ENCODE data around the gene ADGRL4.
"Not testable (repeated sequence)": the region's sequence is repeated elsewhere in the genome, so short reads cannot be mapped to it uniquely, and the experiment has no call there.

Gene ADGRL4

DNA sequence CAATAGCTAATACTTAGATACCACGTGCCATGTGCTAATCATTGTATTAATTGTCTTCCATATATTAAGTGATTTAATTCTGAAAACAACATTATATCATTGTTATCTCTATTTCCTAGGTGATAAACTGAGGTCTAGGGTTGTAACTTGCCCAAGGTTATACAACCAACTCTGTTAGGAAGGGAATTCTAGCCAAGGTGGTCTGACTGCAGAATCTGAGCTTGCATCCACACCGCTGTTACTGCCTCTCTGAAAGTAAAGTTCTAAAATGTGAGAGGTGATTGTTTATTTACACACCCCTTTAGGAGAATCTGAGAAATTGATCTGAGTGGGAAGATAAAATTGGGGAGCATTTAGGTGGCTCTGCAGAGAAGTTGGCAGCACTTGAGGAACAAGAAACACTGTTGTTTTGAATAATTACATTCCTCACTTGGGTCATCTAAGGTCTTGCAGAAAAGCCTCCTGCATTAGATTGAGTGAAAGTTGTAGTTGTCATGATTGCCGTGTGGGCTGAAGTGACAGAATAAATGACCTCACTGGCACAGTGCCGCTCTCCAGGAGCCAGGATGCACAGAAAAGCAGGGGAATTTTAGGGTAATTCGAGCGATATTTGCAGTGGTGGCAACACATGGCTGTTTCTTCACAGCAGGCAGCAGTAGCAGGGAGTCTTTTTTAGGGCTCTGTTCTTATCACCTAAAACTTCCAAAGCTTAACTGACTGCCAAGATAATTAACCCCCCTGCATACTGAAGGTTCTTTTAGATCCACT is 121.7 kb downstream of the ADGRL4 start:
- no peak overlapping the region for H3K27ac ChIP-seq (ENCODE audit: low read depth, low read length, severe bottlenecking)
- no peaks in the 10 kb centered on the region for H3K36me3 ChIP-seq (ENCODE audit: control insufficient read depth, insufficient read depth, low read length)
- H3K4me1 ChIP-seq (ENCODE audit: control insufficient read depth, insufficient read depth, low read length, poor library complexity, severe bottlenecking): peaks cover 3% of the 10 kb centered on the region
- H3K4me3 ChIP-seq (ENCODE audit: extremely low read depth, insufficient read depth, low read length, poor library complexity, severe bottlenecking): no peak overlapping the region
- 35 to 51% methylated on average over 5 of the region's 6 CpGs for WGBS, 2 experiments (ENCODE audit: insufficient coverage in 2 of 2)
- no peaks in the 10 kb centered on the region for H3K9me3 ChIP-seq (ENCODE audit: control insufficient read depth, low read length)

GRCh38 chr1:78880223-78880622 is 126.3 kb downstream of the ADGRL4 start:
- WGBS, 2 experiments (ENCODE audit: insufficient coverage in 2 of 2): 92 to 98% methylated on average over 3 to 4 of the region's 5 CpGs
- Histone ChIP-seq H3K36me3 (ENCODE audit: control insufficient read depth, insufficient read depth, low read length) (no peaks in the 10 kb centered on the region), H3K27ac (ENCODE audit: low read depth, low read length, severe bottlenecking) (no peak overlapping the region), H3K4me3 (ENCODE audit: extremely low read depth, insufficient read depth, low read length, poor library complexity, severe bottlenecking) (no peak overlapping the region), H3K9me3 (ENCODE audit: control insufficient read depth, low read length) (no peaks in the 10 kb centered on the region), H3K4me1 (ENCODE audit: control insufficient read depth, insufficient read depth, low read length, poor library complexity, severe bottlenecking) (peaks cover 3% of the 10 kb centered on the region)

GRCh38 chr1:78875986-78876385 is 130.5 kb downstream of the ADGRL4 start:
- WGBS, 2 experiments (ENCODE audit: insufficient coverage in 2 of 2): 93 to 97% methylated on average over 4 of the region's 4 CpGs
- not testable (repeated sequence) for H3K36me3 ChIP-seq (ENCODE audit: control insufficient read depth, insufficient read depth, low read length)

DNA sequence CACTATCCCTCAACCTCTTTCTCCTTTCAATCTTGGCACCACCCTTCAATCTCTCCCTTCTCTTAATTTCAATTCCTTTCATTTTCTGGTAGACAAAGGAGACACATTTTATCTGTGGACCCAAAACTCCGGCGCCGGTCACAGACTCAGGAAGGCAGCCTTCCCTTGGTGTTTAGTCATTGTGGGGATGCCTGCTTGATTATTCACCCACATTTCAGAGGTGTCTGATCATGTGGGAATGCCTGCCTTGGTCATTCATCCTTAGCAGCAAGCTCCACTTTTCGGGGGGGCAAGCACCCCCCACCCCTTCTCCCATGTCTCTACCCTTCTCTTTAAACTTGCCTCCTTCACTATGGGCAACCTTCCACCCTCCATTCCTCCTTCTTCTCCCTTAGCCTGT is 133.7 kb downstream of the ADGRL4 start:
- not testable (repeated sequence) for H3K9me3 ChIP-seq (ENCODE audit: control insufficient read depth, low read length); H3K4me3 ChIP-seq (ENCODE audit: extremely low read depth, insufficient read depth, low read length, poor library complexity, severe bottlenecking); H3K27ac ChIP-seq (ENCODE audit: low read depth, low read length, severe bottlenecking); H3K36me3 ChIP-seq (ENCODE audit: control insufficient read depth, insufficient read depth, low read length); H3K4me1 ChIP-seq (ENCODE audit: control insufficient read depth, insufficient read depth, low read length, poor library complexity, severe bottlenecking)
- no CpG with 5 or more reads among the region's 4 CpGs for WGBS, 2 experiments (ENCODE audit: insufficient coverage in 2 of 2)

More at GRCh38 chr1:78875986-78876385, 130.5 kb downstream of the ADGRL4 start:
- not testable (repeated sequence) for H3K27ac ChIP-seq (ENCODE audit: low read depth, low read length, severe bottlenecking); H3K4me1 ChIP-seq (ENCODE audit: control insufficient read depth, insufficient read depth, low read length, poor library complexity, severe bottlenecking); H3K9me3 ChIP-seq (ENCODE audit: control insufficient read depth, low read length); H3K4me3 ChIP-seq (ENCODE audit: extremely low read depth, insufficient read depth, low read length, poor library complexity, severe bottlenecking)

DNA sequence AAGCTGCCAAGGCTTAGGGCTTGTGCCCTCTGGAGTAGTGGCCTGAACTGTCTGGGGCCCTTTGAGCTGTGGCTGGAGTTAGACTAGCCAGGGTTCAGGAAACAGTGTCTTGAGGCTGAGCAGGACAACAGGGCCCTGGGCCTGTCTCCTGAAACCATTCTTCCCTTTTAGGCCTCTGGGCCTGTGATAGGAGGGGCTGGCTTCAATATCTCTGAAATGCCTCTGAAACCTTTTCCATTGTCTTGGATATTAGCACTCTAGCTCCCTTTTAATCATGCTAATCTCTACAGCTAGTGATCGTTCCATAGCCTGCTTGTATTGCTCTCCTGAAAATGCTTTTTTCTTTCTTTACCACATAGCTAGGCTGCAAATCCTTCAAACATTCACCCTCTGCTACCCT is 135.3 kb downstream of the ADGRL4 start:
- H3K36me3 ChIP-seq (ENCODE audit: control insufficient read depth, insufficient read depth, low read length): no peaks in the 10 kb centered on the region
- no peak overlapping the region for H3K4me3 ChIP-seq (ENCODE audit: extremely low read depth, insufficient read depth, low read length, poor library complexity, severe bottlenecking)
- no peaks in the 10 kb centered on the region for H3K9me3 ChIP-seq (ENCODE audit: control insufficient read depth, low read length)
- no peaks in the 10 kb centered on the region for H3K4me1 ChIP-seq (ENCODE audit: control insufficient read depth, insufficient read depth, low read length, poor library complexity, severe bottlenecking)
- WGBS, 2 experiments (ENCODE audit: insufficient coverage in 2 of 2): 50 to 89% methylated on average over 1 of the region's 1 CpG
- no peak overlapping the region for H3K27ac ChIP-seq (ENCODE audit: low read depth, low read length, severe bottlenecking)

GRCh38 chr1:78869136-78869535 is 137.4 kb downstream of the ADGRL4 start:
- H3K36me3 ChIP-seq (ENCODE audit: control insufficient read depth, insufficient read depth, low read length): no peaks in the 10 kb centered on the region

GRCh38 chr1:78864175-78864574 is 142.4 kb downstream of the ADGRL4 start:
- H3K4me1 ChIP-seq (ENCODE audit: control insufficient read depth, insufficient read depth, low read length, poor library complexity, severe bottlenecking): no peaks in the 10 kb centered on the region
- H3K4me3 ChIP-seq (ENCODE audit: extremely low read depth, insufficient read depth, low read length, poor library complexity, severe bottlenecking): no peak overlapping the region
- no CpG with 5 or more reads among the region's 2 CpGs for WGBS, 2 experiments (ENCODE audit: insufficient coverage in 2 of 2)
- H3K36me3 ChIP-seq (ENCODE audit: control insufficient read depth, insufficient read depth, low read length): no peaks in the 10 kb centered on the region
- H3K27ac ChIP-seq (ENCODE audit: low read depth, low read length, severe bottlenecking): no peak overlapping the region
- no peaks in the 10 kb centered on the region for H3K9me3 ChIP-seq (ENCODE audit: control insufficient read depth, low read length)

More at GRCh38 chr1:78869136-78869535, 137.4 kb downstream of the ADGRL4 start:
- Histone ChIP-seq H3K4me1 (ENCODE audit: control insufficient read depth, insufficient read depth, low read length, poor library complexity, severe bottlenecking) (no peaks in the 10 kb centered on the region), H3K4me3 (ENCODE audit: extremely low read depth, insufficient read depth, low read length, poor library complexity, severe bottlenecking) (no peak overlapping the region), H3K27ac (ENCODE audit: low read depth, low read length, severe bottlenecking) (no peak overlapping the region), H3K9me3 (ENCODE audit: control insufficient read depth, low read length) (no peaks in the 10 kb centered on the region)
- WGBS, 2 experiments (ENCODE audit: insufficient coverage in 2 of 2): no CpG with 5 or more reads among the region's 2 CpGs

- Histone ChIP-seq H3K9me3 (ENCODE audit: control insufficient read depth, low read length) (no peaks in the 10 kb centered on the region), H3K27ac (ENCODE audit: low read depth, low read length, severe bottlenecking) (no peak overlapping the region), H3K36me3 (ENCODE audit: control insufficient read depth, insufficient read depth, low read length) (no peaks in the 10 kb centered on the region), H3K4me3 (ENCODE audit: extremely low read depth, insufficient read depth, low read length, poor library complexity, severe bottlenecking) (no peak overlapping the region), H3K4me1 (ENCODE audit: control insufficient read depth, insufficient read depth, low read length, poor library complexity, severe bottlenecking) (no peaks in the 10 kb centered on the region)
- WGBS, 2 experiments (ENCODE audit: insufficient coverage in 2 of 2): no CpG with 5 or more reads among the region's 2 CpGs
These were observed 150.4 kb downstream of the ADGRL4 start for GRCh38 chr1:78856096-78856495.

DNA sequence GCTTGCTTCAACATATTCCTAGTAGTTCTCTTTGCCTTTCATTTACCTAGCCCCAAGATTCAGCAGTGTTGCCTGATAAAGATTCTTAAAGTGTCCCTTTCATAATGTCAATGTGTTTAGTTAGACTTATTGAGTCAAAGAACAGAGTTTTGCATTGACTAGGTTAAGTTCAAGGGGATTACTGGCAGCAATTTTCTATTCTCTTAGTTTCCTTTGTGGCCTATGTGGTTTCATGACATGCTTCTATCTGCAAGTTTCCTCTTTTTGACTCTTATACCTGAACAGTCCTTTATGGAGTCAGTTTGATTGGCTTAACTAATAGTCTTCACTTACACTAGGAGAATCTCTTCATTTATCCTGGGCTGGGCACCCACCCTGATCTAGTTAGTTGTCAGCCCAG is 151.3 kb downstream of the ADGRL4 start:
- H3K4me3 ChIP-seq (ENCODE audit: extremely low read depth, insufficient read depth, low read length, poor library complexity, severe bottlenecking): no peak overlapping the region
- H3K9me3 ChIP-seq (ENCODE audit: control insufficient read depth, low read length): no peaks in the 10 kb centered on the region
- H3K4me1 ChIP-seq (ENCODE audit: control insufficient read depth, insufficient read depth, low read length, poor library complexity, severe bottlenecking): no peaks in the 10 kb centered on the region
- no peak overlapping the region for H3K27ac ChIP-seq (ENCODE audit: low read depth, low read length, severe bottlenecking)
- no peaks in the 10 kb centered on the region for H3K36me3 ChIP-seq (ENCODE audit: control insufficient read depth, insufficient read depth, low read length)

DNA sequence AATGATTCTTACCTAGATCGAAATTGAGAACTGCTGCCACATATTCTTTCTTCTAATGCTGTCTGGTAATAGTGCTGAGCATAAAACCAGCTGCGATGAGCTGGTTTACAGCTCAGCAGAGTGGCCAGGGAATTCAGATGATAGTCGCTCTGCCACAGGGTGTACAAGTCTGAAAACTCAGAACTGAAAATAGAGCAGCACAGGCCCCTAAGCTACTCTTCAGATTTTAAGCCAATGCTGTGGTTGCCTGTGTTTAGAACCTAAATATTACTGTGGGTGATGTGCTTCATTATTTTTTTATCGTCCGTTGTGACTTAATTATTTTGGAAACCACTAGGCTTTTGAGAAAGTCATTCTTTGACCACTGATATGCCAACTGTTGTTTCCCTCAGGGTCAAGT is 152.0 kb downstream of the ADGRL4 start:
- no peaks in the 10 kb centered on the region for H3K9me3 ChIP-seq (ENCODE audit: control insufficient read depth, low read length)
- H3K27ac ChIP-seq (ENCODE audit: low read depth, low read length, severe bottlenecking): no peak overlapping the region
- H3K4me1 ChIP-seq (ENCODE audit: control insufficient read depth, insufficient read depth, low read length, poor library complexity, severe bottlenecking): no peaks in the 10 kb centered on the region
- H3K4me3 ChIP-seq (ENCODE audit: extremely low read depth, insufficient read depth, low read length, poor library complexity, severe bottlenecking): no peak overlapping the region
- 91 to 96% methylated on average over 4 to 5 of the region's 5 CpGs for WGBS, 2 experiments (ENCODE audit: insufficient coverage in 2 of 2)
- no peaks in the 10 kb centered on the region for H3K36me3 ChIP-seq (ENCODE audit: control insufficient read depth, insufficient read depth, low read length)

DNA sequence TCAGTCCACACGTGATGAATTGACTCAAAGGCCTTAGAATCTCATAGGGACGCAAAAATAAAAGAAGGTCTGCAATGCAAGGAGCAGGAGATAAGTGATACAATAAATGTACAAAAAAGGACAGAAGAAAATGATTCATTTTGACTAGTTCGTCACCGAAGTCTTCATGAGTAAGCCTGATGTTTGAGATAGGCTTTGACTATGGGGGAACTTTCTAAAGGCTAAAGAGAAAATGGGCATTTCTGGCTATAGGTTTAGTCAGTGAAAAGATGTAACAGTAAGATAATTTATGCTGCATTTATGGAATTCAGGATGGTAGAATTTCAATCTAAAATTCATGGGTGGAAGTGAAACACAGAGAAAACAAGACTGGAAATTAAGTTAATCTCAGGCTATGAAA is 163.0 kb downstream of the ADGRL4 start:
- Histone ChIP-seq H3K4me3 (ENCODE audit: extremely low read depth, insufficient read depth, low read length, poor library complexity, severe bottlenecking) (no peak overlapping the region), H3K36me3 (ENCODE audit: control insufficient read depth, insufficient read depth, low read length) (no peaks in the 10 kb centered on the region), H3K27ac (ENCODE audit: low read depth, low read length, severe bottlenecking) (no peak overlapping the region), H3K4me1 (ENCODE audit: control insufficient read depth, insufficient read depth, low read length, poor library complexity, severe bottlenecking) (peaks cover 13% of the 10 kb centered on the region), H3K9me3 (ENCODE audit: control insufficient read depth, low read length) (no peaks in the 10 kb centered on the region)
- WGBS, 2 experiments (ENCODE audit: insufficient coverage in 2 of 2): 94 to 100% methylated on average over 4 of the region's 4 CpGs
